Trophoblast cell (in vitro differentiated cells and primary cell): ENCODE data around the gene CDK18.

ENCODE experiments used
- DNase-seq, 2 donors: peaks; one replicate each; pipeline ENCODE4 v3.0.0-alpha.2; 2016
- H2AFZ ChIP-seq: 2 replicates; pipeline ENCODE4 v1.6.1; 2013; ENCODE audit warnings: low read length, moderate library complexity, mild to moderate bottlenecking; ENCODE audit not compliant: insufficient read depth, poor library complexity
- H2AK5ac ChIP-seq: 2 replicates; pipeline ENCODE4 v1.6.1; 2013; ENCODE audit warnings: mild to moderate bottlenecking, low read length
- H2BK120ac ChIP-seq: 2 replicates; pipeline ENCODE4 v1.6.1; 2013; ENCODE audit warnings: low read length, mild to moderate bottlenecking, moderate library complexity; ENCODE audit not compliant: insufficient read depth, poor library complexity
- H2BK12ac ChIP-seq: 2 replicates; pipeline ENCODE4 v1.6.1; 2013; ENCODE audit warnings: mild to moderate bottlenecking, low read length, moderate library complexity
- H2BK5ac ChIP-seq: 2 replicates; pipeline ENCODE4 v1.6.1; 2013; ENCODE audit warnings: low read length, low read depth, moderate library complexity, mild to moderate bottlenecking; ENCODE audit not compliant: poor library complexity
- H3K14ac ChIP-seq: 2 replicates; pipeline ENCODE4 v1.6.1; 2013; ENCODE audit warnings: mild to moderate bottlenecking, low read length
- H3K18ac ChIP-seq: 2 replicates; pipeline ENCODE4 v1.6.1; 2013; ENCODE audit warnings: mild to moderate bottlenecking, low read length
- H3K23ac ChIP-seq: 2 replicates; pipeline ENCODE4 v1.6.1; 2013; ENCODE audit warnings: low read length
- H3K27ac ChIP-seq: 2 replicates; pipeline ENCODE4 v1.5.1; 2013; ENCODE audit warnings: low read depth, mild to moderate bottlenecking, inconsistent platforms, low read length, moderate library complexity
- H3K27me3 ChIP-seq: 2 replicates; pipeline ENCODE4 v1.6.1; 2013; ENCODE audit warnings: inconsistent platforms, mild to moderate bottlenecking, low read length, moderate library complexity; ENCODE audit not compliant: insufficient read depth
- H3K36me3 ChIP-seq, 2 experiments: 1 replicate in 1 of 2; 2 replicates in 1 of 2; pipeline ENCODE4 v1.6.1; 2013; ENCODE audit warnings: low read length in 2 of 2, mild to moderate bottlenecking in 2 of 2, moderate library complexity in 1 of 2; ENCODE audit not compliant: insufficient read depth in 2 of 2, control insufficient read depth in 1 of 2
- H3K4ac ChIP-seq: 2 replicates; pipeline ENCODE4 v1.6.1; 2013; ENCODE audit warnings: low read depth, mild to moderate bottlenecking, low read length, moderate library complexity
- H3K4me1 ChIP-seq, 2 experiments: 1 replicate in 1 of 2; 2 replicates in 1 of 2; pipeline ENCODE4 v1.6.1; 2013; ENCODE audit warnings: low read length in 2 of 2, mild to moderate bottlenecking in 2 of 2, moderate library complexity in 1 of 2; ENCODE audit not compliant: insufficient read depth in 2 of 2, control insufficient read depth in 1 of 2
- H3K4me2 ChIP-seq: 2 replicates; pipeline ENCODE4 v1.6.1; 2013; ENCODE audit warnings: inconsistent platforms, mild to moderate bottlenecking, low read length, moderate library complexity
- H3K4me3 ChIP-seq: 2 replicates; pipeline ENCODE4 v1.5.1; 2013; ENCODE audit warnings: mild to moderate bottlenecking, low read depth, low read length, inconsistent platforms
- H3K79me1 ChIP-seq: one replicate; pipeline ENCODE4 v1.6.1; 2013; ENCODE audit warnings: low read length
- H3K79me2 ChIP-seq: 2 replicates; pipeline ENCODE4 v1.6.1; 2013; ENCODE audit warnings: low read length, mild to moderate bottlenecking; ENCODE audit not compliant: control insufficient read depth, insufficient read depth, poor library complexity
- H3K9ac ChIP-seq: 2 replicates; pipeline ENCODE4 v1.6.1; 2013; ENCODE audit warnings: mild to moderate bottlenecking, low read length
- H3K9me3 ChIP-seq: 2 replicates; pipeline ENCODE4 v1.6.1; 2013; ENCODE audit warnings: low read depth, mild to moderate bottlenecking, control low read depth, inconsistent platforms, low read length; ENCODE audit not compliant: insufficient read depth
- H4K12ac ChIP-seq: 2 replicates; pipeline ENCODE4 v1.6.1; 2013; ENCODE audit warnings: low read depth, mild to moderate bottlenecking, low read length, moderate library complexity
- H4K8ac ChIP-seq: 2 replicates; pipeline ENCODE4 v1.6.1; 2013; ENCODE audit warnings: low read depth, mild to moderate bottlenecking, low read length, moderate library complexity
- H4K91ac ChIP-seq: one replicate; pipeline ENCODE4 v1.6.1; 2013; ENCODE audit warnings: low read depth, mild to moderate bottlenecking, low read length, moderate library complexity
- WGBS: extraction: QIAGEN DNeasy Blood & Tissue Kit; methylation state at CpG from one replicate; pipeline ENCODE4 v1.1.7; 2013; ENCODE audit warnings: missing lambda C conversion rate; ENCODE audit not compliant: insufficient read length, insufficient coverage; ENCODE audit errors: extremely low coverage; 5-methylcytosine and 5-hydroxymethylcytosine counted together

CDK18 gene

GRCh38 chr1:205470131-205470530, 34.3 kb upstream of the CDK18 start:
- Histone ChIP-seq H3K9me3 (peaks cover 4% of the 10 kb centered on the region), H3K27me3 (no peaks in the 10 kb centered on the region), H2AK5ac (no peak overlapping the region), H3K4me2 (no peak overlapping the region), H3K18ac (no peak overlapping the region), H4K12ac (no peak overlapping the region), H4K8ac (no peak overlapping the region), H3K14ac (no peak overlapping the region), H3K36me3 (no peaks in the 10 kb centered on the region), H4K91ac (no peak overlapping the region), H3K27ac (no peak overlapping the region), H3K4me3 (no peak overlapping the region), H2BK5ac (no peak overlapping the region), H3K4me1 (no peaks in the 10 kb centered on the region), H2BK12ac (no peak overlapping the region), H2AFZ (no peak overlapping the region), H3K4ac (no peak overlapping the region), H3K23ac (no peak overlapping the region), H3K9ac (no peak overlapping the region), H3K79me2 (no peaks in the 10 kb centered on the region), H2BK120ac (no peak overlapping the region), H3K79me1 (no peaks in the 10 kb centered on the region)
- WGBS, result no CpG with 5 or more reads among the region's 6 CpGs
- no peak for DNase-seq

GRCh38 chr1:205472737-205473441, 31.6 kb upstream of the CDK18 start:
- H3K9ac ChIP-seq, result no peak overlapping the region
- H3K4me2 ChIP-seq, result no peak overlapping the region
- no peak overlapping the region for H4K12ac ChIP-seq
- no peaks in the 10 kb centered on the region for H3K36me3 ChIP-seq
- H2BK5ac ChIP-seq, result no peak overlapping the region
- H2AFZ ChIP-seq, result no peak overlapping the region
- H3K9me3 ChIP-seq, result peaks cover 6% of the 10 kb centered on the region
- no peak overlapping the region for H4K8ac ChIP-seq
- no peak overlapping the region for H3K27ac ChIP-seq
- no CpG with 5 or more reads among the region's 13 CpGs for WGBS
- H3K79me1 ChIP-seq, result no peaks in the 10 kb centered on the region
- H2BK120ac ChIP-seq, result no peak overlapping the region
- H4K91ac ChIP-seq, result no peak overlapping the region
- H3K4me1 ChIP-seq, result no peaks in the 10 kb centered on the region
- no peaks in the 10 kb centered on the region for H3K27me3 ChIP-seq
- H3K4ac ChIP-seq, result no peak overlapping the region
- H3K4me3 ChIP-seq, result no peak overlapping the region
- no peak overlapping the region for H2BK12ac ChIP-seq
- DNase-seq, result no peak
- no peak overlapping the region for H3K18ac ChIP-seq
- no peak overlapping the region for H2AK5ac ChIP-seq
- no peaks in the 10 kb centered on the region for H3K79me2 ChIP-seq
- H3K14ac ChIP-seq, result no peak overlapping the region
- no peak overlapping the region for H3K23ac ChIP-seq

GRCh38 chr1:205473475-205473874, 31.0 kb upstream of the CDK18 start:
- H3K14ac ChIP-seq, result no peak overlapping the region
- no peak overlapping the region for H3K23ac ChIP-seq
- H4K91ac ChIP-seq, result no peak overlapping the region
- no peak overlapping the region for H3K4me2 ChIP-seq
- no peak overlapping the region for H4K12ac ChIP-seq
- no peak overlapping the region for H2BK12ac ChIP-seq
- DNase-seq, result no peak
- H3K4me1 ChIP-seq, result no peaks in the 10 kb centered on the region
- no peak overlapping the region for H2AFZ ChIP-seq
- no peak overlapping the region for H3K9ac ChIP-seq
- no peak overlapping the region for H2BK120ac ChIP-seq
- no peak overlapping the region for H2BK5ac ChIP-seq
- no peak overlapping the region for H2AK5ac ChIP-seq
- no peak overlapping the region for H3K18ac ChIP-seq
- H3K4me3 ChIP-seq, result no peak overlapping the region
- H3K79me2 ChIP-seq, result no peaks in the 10 kb centered on the region
- no peak overlapping the region for H3K4ac ChIP-seq
- H3K79me1 ChIP-seq, result no peaks in the 10 kb centered on the region
- no peak overlapping the region for H3K27ac ChIP-seq
- H3K36me3 ChIP-seq, result no peaks in the 10 kb centered on the region
- H3K9me3 ChIP-seq, result peaks cover 6% of the 10 kb centered on the region
- H4K8ac ChIP-seq, result no peak overlapping the region
- WGBS, result no CpG with 5 or more reads among the region's 4 CpGs
- H3K27me3 ChIP-seq, result no peaks in the 10 kb centered on the region

GRCh38 chr1:205473966-205474365, 30.5 kb upstream of the CDK18 start:
- no peak overlapping the region for H4K8ac ChIP-seq
- no peak overlapping the region for H3K23ac ChIP-seq
- no peaks in the 10 kb centered on the region for H3K4me1 ChIP-seq
- H3K4ac ChIP-seq, result no peak overlapping the region
- H3K4me2 ChIP-seq, result no peak overlapping the region
- no peak overlapping the region for H2BK5ac ChIP-seq
- no peaks in the 10 kb centered on the region for H3K79me2 ChIP-seq
- no peaks in the 10 kb centered on the region for H3K27me3 ChIP-seq
- peaks cover 6% of the 10 kb centered on the region for H3K9me3 ChIP-seq
- no peaks in the 10 kb centered on the region for H3K79me1 ChIP-seq
- no peak overlapping the region for H4K12ac ChIP-seq
- H2BK120ac ChIP-seq, result no peak overlapping the region
- no peak overlapping the region for H4K91ac ChIP-seq
- H3K14ac ChIP-seq, result no peak overlapping the region
- no peak overlapping the region for H3K27ac ChIP-seq
- H3K4me3 ChIP-seq, result no peak overlapping the region
- H3K9ac ChIP-seq, result no peak overlapping the region
- WGBS, result no CpG with 5 or more reads among the region's 7 CpGs
- H3K36me3 ChIP-seq, result no peaks in the 10 kb centered on the region
- H2AFZ ChIP-seq, result no peak overlapping the region
- no peak overlapping the region for H2BK12ac ChIP-seq
- H3K18ac ChIP-seq, result no peak overlapping the region
- no peak overlapping the region for H2AK5ac ChIP-seq
- no peak for DNase-seq
